NCI-H2227 treated with DMSO at 0.1 percent for 48 hours (cell line): Measurements from ENCODE around the gene MRPS6.

ENCODE experiments used
- DNase-seq: peaks from one replicate; lab custom pipeline; 2025; lab: John Stamatoyannopoulos, UW

Gene MRPS6

DNA sequence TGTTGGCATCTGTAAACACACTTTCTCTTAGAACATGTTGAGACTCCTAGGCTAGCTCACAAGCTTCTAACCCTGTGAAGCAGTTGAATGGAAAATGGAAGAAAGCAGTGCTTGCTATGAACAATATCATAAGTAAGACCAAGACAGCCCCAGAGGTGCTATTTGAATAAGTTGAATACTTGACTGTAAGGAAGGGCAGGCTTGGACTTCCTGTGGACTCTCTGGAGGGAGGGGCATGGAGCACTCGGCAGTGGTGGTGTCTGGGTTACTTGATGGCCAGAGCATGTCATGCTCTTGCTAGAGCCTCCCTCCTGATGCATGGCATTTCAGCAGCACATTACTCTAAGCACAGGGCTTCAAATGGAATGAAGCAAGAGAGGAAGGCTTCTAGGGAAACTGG is 60.0 kb downstream of the MRPS6 start:
- no peak for DNase-seq

DNA sequence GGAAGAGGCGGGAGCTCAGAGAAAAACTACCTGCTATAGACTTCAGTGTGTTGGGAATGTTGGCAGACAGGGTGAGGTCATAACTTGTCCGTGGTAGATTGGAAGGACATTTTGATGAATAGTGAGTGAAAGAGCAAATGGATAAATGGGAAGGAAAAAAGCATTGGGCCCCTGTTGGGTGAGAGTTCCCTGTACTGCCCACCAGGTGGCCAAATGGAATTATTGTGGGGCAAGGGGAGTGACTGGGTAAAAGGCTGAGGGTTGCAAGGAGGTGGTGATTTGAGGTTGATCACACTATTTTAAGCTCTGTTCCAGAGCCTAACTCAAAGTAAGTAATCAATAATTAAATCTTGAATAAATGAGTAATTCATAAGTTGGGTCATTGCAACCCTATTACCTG is 60.4 kb downstream of the MRPS6 start:
- DNase-seq = no peak

DNA sequence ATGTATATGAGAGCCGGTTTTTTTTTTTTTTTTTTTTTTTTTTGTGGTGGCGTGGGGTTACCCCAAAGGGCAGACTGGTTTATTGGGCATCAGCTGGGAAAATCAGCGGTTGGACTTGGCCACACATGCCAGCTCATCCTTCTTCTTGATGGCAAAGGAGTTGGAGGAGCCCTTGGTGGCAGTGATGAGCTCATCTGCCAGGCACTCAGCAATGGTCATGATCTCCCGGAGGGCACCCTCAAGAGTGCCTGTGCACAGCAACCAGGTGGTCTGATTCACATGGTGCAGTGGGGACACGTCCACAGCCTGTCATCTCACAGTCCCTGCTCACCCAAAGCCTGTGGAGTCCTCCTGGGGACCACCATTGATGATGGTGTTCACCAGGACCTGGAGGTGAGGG is 62.0 kb downstream of the MRPS6 start:
- no peak for DNase-seq

DNA sequence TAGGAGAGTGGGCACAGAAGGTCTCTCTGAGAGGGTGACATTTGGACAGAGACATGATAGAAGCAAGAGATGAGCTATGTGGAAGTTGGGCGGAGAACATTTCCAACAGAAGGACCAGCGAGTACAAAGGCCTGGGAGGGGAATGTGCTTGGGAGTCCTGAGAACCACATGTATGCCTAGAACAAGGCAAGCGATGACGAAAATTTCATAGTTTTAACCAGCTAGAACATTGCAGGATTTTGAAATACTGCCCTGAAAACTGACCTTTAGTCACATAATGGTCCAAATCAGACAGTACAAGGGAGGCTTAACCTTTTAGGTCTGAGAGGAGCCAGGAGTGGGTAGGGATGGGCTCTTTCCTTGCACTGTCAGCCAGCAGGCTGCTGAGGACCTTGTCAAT is 68.0 kb downstream of the MRPS6 start:
- no peak for DNase-seq

DNA sequence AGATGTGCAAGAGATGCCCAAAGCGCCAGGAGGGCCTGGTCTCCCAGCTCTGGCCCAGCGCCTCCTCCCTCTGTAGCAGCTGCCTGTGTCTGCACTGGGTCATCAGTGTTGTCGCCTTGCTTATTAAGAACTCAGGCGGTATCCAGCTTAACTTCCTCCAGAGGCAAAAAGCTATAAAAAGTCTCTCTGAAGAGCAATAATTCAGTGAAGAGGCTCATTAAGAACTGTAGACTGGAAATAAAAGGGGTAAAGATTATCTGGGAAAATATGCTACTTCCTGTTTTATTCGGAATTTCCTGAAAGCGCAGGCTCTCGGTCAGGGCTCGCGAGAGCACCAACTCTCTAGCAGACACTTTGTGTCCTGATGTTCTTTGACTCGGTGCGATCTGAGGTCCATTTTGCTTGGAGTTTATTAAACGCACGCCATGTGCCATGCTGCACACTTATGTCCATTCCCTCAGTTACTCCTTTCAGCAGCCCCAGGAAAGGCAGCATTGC is 70.4 kb downstream of the MRPS6 start:
- no peak for DNase-seq

DNA sequence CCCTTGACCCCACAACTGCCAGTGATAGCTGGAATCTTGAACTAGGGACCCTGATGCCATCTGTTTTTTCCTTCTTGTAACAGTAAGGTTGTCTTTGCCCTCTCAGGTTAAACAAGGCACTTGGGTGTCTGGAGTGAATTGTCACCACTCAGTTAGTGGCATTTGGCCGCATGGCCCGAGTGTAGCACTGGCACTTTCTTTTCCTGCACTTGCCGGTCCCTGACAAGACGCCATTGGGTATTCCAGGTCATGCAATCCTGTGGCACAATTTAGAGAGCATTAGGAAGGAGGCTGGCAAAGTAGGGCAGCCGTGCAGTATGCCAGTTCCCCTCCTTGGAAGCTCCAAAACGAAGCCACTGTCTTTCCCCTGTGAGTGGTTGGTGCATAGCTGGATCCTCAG is 70.8 kb downstream of the MRPS6 start:
- DNase-seq = no peak

DNA sequence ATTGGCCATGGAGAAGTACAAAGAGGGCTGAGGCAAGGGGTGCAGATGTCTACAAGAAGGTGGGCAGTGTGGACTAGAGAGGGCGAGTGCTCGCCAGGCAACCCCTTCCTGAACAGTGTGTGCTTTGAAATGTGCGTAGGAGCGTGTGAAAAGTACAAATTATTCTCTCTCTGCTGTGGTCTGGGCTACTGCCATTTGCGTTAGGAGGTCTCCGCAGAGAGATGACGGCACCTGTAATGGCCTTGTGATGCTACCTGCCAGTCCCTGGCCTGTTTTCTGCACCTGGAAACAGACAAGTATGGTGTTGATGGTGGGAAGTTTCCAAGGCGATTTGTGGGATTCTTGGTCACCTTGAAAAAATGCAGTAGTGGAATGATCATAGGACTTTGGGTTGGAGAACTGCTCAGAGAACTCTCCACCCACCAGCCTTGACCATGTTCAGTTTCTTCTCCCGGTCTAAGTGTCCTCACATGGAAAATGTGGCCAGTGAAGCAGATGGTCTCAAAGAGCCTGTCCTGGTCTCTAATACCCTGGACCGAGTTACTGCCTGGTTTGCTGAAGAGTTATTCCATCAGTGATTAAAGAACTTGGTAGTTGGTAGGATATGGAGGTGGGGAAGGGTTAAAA is 74.5 kb downstream of the MRPS6 start:
- no peak for DNase-seq

DNA sequence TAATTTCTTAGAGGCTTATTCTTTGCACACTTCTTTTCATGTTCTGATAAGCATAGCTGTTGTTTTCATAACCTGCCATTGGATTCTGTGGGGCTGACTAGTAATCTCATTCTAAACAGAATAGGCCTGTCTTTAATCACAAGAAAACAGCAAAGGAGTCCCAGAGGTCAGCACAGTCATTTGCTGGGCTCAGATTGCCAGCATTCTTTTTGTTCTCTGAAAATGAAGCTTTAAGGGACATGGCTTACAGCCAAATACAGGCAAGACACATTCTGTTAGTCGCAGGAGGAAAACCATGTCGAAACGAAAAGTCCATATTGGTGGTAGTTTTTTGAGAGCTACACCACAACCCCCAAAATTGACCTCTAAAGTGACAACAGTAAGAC is 75.0 kb downstream of the MRPS6 start:
- no peak for DNase-seq

DNA sequence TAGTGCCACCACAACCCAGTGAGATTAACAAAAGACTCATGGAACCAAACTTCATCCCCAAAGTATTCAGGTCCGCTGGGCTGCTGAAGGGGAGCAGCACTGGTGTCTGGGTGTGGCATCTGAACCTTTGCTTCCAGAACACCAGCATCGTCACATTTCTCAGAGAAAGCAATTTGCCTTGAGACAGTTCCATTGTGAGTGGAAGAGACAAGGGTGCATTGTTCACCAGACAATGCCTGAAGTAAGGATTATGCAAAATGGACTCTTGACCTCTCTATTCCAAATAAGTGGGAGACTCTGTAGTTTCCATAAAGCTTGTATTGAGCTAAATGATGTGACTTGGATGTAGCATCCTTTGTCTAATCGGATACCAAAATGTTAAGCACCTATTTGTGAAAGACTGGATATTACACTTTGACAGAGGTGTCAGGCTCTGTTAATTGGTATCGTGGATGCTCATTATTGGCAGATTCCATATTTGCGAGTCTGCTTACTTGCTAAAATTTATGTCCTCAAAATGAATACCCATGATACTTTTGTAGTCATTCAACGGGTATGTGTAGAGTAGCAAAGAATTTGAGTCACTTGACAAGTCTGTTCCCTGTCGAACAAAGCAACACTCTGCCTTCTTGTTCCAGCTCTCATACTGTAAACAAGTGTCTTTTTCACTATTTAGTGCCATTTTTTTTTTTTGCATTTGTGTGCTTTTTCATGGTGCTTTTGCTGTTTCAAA is 75.6 kb downstream of the MRPS6 start:
- no peak for DNase-seq

DNA sequence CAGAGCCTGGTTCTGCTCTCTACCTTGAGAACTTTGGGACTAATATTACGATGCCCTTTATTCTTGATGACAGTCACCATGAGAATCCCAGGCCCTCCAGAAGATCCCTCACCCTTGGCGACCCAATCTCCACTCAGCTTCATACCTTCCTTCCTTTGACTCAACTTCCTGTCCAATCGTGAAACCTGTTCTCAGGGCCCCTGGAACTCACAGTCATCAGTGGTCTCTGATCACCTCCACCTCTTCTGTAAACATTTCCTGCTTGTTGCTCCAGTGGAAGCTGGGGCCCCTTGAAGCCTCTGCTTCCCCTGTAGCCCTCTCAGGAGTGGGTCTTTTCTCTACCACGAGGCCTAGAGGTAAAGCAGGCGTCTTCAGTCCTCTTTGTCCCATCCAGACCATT is 79.1 kb downstream of the MRPS6 start:
- no peak for DNase-seq

DNA sequence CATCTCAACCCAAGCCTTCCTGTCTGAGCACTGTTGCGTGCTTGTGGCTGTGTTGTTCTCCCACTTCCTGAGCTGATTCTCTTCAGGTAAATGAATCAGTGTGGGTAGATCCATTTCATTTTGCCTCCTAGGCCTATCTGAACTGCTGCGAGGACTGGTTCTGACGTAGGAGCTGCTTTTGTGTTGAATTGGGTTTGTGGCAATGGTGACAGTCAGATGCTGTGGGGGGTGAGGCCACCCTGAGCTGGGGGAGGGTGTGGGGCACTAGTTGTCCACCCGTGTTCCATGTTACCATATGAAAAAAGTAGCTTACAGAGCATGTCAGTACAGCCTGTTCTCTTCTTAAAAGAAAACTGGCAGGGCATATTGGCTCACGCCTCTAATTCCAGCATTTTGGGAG is 81.5 kb downstream of the MRPS6 start:
- no peak for DNase-seq

DNA sequence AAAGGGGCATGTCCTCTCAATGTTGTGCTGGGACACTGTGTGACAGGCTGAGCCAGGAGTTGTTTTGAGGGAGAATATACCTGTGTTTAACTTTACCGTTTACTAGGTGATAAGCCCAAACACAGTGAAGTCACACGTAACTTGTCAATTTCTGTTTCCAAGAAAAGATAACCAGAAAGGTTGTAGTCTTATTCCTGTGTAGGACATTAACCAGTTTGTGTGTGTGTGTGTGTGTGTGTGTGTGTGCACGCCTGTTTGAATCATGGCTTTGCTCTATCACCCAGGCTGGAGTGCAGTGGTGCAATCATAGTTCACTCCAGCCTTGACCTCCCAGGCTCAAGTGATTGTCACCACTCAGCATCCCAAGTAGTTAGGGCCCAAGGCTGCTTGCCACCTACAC is 83.6 kb downstream of the MRPS6 start:
- DNase-seq = no peak

DNA sequence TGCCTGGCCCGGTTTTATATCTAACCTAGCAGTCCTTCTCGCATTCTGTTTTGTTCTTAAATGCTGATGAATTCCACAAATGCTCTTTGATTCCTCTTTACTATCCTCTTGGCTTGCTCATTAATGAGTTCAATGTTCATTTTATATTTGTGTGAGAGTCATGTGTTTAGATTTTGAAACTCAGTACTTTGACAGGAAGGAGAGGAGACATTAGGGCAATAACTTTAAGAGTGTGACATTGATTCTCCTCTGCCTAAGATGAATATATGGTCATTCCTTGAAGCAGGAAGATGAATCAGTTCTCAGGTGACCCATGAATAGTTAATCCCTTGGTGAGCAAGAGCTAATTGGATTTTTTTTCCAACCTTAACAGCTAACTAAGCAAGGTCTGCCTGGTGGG is 84.1 kb downstream of the MRPS6 start:
- DNase-seq = no peak

DNA sequence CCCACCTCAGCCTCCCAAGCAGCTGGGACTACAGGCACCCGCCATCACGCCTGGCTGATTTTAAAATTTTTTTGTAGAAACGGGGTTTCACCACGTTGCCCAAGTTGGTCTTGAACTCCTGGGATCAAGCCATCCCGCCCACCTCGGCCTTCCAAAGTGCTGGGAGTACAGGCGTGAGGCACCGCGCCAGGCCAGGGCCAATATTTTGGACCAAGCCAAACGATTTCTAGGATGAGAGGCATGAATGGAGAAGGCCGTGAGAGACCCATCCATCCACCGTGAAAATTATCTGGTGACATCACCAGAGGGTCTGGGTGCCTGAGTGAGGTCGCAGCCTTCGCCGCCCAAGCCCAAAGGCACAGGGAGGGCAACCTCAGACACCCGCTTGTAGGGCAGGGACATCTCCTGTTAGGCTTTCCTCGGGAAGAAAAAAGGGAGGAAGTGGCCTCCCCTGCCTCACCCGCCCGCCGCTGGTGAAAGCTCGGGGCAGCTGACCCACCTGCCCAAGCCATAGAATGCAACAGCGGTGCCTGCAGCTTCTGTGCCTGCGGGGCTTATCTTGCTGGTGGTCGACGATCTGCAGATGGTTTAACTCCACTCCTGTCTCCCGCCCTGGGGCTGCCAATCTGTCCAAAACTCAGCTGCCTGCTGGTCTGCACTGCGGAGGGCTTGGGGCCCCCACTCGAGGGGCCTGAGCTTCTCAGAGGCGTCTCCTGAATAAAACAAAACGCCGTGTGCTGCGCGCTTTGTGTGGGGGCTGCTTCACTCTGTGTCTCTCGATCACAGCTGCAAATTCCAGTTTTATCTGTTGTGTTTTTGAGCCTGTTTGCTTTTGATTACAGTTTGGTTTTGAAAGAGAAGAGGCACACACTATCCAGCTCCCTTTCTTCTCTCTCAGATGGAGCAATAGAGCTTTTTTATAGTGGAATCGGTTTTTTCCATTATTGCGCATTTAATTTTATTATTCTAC is 85.8 kb downstream of the MRPS6 start:
- no peak for DNase-seq

DNA sequence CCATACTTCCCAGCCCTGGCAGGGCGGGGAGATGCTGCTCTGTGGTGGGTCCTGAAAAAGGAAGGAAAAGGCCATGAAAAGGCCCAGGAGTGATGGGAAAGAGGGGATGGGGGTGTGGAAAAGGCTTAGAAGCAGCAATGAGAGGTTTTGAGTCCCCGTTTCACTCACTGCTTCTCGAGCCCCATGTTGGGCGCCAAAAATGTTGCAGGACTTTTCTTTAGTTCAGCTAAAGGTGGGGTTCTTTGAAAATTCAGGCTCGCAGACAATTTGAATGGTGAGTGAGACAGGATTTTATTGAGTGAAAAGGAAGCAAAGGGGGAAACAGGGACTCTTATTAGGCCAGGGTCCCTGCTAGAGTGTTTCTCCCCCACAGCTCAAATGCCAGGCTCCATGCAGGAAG is 93.1 kb downstream of the MRPS6 start:
- DNase-seq = no peak

DNA sequence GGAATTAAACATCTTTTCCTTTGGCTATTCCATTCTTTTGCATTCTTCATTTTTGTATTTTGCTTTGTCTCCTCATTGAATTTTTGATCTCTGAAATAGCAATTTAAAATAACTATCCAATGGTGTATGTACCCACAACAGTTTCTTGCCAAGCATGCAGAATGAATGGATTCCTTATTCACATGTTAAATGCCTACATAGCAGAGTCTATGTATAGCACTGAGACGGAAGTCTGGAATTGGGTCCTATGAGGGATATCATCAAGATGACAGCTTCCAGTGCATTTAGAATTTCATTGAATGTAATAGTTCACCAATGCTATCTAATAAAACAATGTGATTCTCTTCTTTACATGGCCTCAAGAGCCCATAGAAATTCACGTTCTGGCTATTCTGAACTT is 97.5 kb downstream of the MRPS6 start:
- no peak for DNase-seq

DNA sequence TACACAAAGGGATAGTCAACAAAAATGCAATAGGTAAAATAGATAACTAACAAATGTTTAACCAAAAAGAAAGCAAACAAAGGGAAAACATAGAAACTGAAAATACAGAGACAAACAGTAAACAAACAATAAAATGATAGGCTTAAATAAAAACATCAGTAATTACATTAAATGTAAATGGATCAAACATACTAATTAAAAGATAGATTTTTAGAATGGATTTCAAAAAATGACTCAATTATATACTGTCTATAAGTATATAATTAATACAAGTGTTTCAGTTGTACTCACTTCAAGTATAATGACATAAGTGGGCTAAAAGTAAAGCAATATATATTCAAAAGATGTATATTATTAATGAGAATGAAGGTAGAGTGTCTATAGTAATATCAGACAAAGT is 101.1 kb downstream of the MRPS6 start:
- DNase-seq = no peak

DNA sequence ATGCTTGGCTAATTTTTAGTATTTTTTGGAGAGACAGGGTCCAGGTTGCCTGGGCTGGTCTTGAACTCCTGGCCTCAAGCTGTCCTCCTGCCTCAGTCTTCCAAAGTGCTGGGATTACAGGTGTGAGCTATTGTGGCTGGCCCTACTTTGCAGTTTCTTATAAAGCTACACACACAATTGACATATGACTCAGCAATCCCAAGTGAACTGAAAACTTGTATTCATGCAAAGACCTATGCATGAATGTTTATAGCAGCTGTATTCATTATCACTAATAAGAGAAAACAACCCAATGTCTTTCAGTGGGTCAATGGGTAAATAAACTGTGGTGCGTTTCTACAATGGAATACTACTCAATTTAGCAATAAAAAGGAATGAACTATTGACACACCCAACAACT is 103.1 kb downstream of the MRPS6 start:
- no peak for DNase-seq

DNA sequence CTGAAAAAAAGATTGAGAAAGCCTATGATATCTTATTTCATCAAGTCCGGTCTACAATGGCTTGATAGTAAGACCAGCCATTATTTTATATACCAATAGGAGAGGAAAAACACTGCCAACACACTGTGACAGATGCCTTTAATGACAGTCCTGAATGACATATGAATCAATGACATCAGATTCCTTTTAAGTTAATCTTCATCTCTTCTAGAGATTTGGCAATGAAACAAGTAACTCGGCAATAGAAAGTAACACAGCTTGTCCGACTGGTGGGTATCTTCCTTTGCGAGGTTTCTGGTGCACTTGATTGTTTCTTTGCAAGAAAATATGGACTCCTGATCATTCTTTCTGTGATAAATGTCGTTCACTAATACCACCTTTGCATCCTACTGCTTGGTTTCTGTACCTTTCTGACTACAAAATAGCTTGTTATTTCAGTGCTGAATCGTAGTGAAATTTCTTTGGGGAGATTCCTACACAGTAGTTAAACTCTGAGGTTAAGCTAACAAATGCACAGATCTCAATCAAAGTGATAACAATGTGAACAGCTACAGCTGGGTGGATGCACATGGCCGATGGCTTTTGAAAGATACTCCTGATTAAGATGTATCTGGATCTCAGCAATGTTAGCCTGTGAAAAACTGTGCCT is 104.7 kb downstream of the MRPS6 start:
- no peak for DNase-seq

DNA sequence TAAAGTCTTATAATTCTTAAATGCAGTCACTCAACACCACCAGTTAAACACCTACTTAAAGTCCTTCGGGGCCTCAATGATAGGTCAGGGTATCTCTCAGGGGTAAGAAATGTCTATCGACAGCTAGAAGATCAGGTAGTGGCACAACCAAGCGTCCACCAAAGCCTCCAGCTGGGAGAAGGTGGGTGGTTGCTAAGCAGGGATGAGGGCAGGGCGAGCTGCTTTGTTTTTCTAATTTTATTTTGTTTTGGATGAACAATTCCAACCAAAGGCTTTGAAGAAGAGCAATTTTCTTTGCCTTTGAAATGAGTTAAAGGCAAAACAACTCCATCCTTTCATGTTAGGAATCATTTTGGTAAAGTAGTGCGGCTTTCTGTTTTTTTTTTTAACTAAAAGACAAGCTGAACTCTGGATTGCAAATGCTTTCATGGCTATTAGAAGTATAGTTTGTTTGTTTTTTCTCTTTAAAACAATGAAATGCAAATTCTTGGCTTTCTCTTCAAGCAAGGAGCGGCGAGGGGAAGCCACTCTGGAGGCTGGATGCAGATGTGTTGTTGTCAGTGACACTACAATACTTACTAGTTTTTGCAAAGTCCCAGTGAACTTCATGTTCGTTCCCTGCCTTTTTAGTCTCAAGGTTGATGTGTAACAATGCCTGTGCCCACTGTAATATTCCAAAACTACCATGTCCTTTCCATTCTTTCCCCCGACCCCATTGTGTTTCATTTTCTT is 106.0 kb downstream of the MRPS6 start:
- no peak for DNase-seq

DNA sequence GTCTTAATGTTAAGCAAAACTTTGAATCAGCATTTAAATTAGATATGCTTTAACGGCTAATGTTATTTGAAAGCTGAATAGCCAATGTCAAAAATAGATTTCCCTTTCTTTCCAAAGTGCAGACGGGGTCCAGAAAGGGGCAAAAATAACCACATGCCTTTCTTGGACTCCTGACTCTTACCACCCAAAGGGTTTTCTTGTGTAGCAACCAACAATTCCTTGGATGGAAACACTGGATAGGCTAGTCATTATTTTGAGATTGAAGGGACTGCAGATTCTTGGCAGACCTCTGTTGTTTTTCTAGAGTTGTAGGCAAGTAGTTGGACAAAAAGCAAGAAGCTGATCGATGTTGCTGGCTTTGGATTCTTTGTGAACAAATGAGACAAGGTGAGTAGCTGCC is 107.0 kb downstream of the MRPS6 start:
- DNase-seq = no peak
